ENCODE data around the gene ZNF268. TPM values are rescaled to one million over a fixed set of nuclear protein-coding genes. Genes with fewer than 3 reads are reported as not detected.

Gene ZNF268
- polyA plus RNA-seq, 2 of the 4 experiments (the other 2 are of a cell fraction) = 12.5 to 21.5 TPM

- TF ChIP-seq, protein P1, sequence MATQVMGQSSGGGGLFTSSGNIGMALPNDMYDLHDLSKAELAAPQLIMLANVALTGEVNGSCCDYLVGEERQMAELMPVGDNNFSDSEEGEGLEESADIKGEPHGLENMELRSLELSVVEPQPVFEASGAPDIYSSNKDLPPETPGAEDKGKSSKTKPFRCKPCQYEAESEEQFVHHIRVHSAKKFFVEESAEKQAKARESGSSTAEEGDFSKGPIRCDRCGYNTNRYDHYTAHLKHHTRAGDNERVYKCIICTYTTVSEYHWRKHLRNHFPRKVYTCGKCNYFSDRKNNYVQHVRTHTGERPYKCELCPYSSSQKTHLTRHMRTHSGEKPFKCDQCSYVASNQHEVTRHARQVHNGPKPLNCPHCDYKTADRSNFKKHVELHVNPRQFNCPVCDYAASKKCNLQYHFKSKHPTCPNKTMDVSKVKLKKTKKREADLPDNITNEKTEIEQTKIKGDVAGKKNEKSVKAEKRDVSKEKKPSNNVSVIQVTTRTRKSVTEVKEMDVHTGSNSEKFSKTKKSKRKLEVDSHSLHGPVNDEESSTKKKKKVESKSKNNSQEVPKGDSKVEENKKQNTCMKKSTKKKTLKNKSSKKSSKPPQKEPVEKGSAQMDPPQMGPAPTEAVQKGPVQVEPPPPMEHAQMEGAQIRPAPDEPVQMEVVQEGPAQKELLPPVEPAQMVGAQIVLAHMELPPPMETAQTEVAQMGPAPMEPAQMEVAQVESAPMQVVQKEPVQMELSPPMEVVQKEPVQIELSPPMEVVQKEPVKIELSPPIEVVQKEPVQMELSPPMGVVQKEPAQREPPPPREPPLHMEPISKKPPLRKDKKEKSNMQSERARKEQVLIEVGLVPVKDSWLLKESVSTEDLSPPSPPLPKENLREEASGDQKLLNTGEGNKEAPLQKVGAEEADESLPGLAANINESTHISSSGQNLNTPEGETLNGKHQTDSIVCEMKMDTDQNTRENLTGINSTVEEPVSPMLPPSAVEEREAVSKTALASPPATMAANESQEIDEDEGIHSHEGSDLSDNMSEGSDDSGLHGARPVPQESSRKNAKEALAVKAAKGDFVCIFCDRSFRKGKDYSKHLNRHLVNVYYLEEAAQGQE (IDR thresholded peaks at IDR 0.05) = no peak
- no peak for TF ChIP-seq E2F6 (IDR thresholded peaks at IDR 0.05; ENCODE audit: borderline replicate concordance, low read depth)
- TF ChIP-seq, protein P2, sequence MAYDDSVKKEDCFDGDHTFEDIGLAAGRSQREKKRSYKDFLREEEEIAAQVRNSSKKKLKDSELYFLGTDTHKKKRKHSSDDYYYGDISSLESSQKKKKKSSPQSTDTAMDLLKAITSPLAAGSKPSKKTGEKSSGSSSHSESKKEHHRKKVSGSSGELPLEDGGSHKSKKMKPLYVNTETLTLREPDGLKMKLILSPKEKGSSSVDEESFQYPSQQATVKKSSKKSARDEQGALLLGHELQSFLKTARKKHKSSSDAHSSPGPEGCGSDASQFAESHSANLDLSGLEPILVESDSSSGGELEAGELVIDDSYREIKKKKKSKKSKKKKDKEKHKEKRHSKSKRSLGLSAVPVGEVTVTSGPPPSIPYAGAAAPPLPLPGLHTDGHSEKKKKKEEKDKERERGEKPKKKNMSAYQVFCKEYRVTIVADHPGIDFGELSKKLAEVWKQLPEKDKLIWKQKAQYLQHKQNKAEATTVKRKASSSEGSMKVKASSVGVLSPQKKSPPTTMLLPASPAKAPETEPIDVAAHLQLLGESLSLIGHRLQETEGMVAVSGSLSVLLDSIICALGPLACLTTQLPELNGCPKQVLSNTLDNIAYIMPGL (CRISPR knock-in tag; IDR thresholded peaks at IDR 0.05; ENCODE audit: borderline replicate concordance) = no peak
- no peak for TF ChIP-seq CHD4 (IDR thresholded peaks at IDR 0.05; ENCODE audit: borderline replicate concordance)
- TF ChIP-seq HES2 (IDR thresholded peaks at IDR 0.05) = no peak
- TF ChIP-seq JUN (IDR thresholded peaks at IDR 0.05) = no peak
- no peak for TF ChIP-seq RCOR1 (IDR thresholded peaks at IDR 0.05; ENCODE audit: low read depth, low read length)
- no peak for TF ChIP-seq HOXB5 (CRISPR knock-in tag; IDR thresholded peaks at IDR 0.05)
Observed at GRCh38 chr12:133233006-133233405, 51.7 kb downstream of the ZNF268 start (continued).

- no peak overlapping the region for H3K4me2 ChIP-seq
- CTCF ChIA-PET = no interaction called here
- no peak for FAIRE-seq
- H3K27ac ChIP-seq = no peak overlapping the region
- TF ChIP-seq KDM1A (IDR thresholded peaks at IDR 0.05; ENCODE audit: low read depth) (no peak), TFCP2L1 (CRISPR knock-in tag; IDR thresholded peaks at IDR 0.05) (no peak), ESRRA (IDR thresholded peaks at IDR 0.05; ENCODE audit: borderline replicate concordance, low read length) (no peak), HEYL (CRISPR knock-in tag; IDR thresholded peaks at IDR 0.05) (no peak), MAFK (IDR thresholded peaks at IDR 0.05; ENCODE audit: partially characterized antibody) (no peak), NFE2L2 (conservative IDR thresholded peaks at IDR 0.05; ENCODE audit: low read length) (no peak), EHF (CRISPR knock-in tag; IDR thresholded peaks at IDR 0.05) (no peak), CHD4 (IDR thresholded peaks at IDR 0.05; ENCODE audit: borderline replicate concordance) (no peak), TP53 (CRISPR knock-in tag; IDR thresholded peaks at IDR 0.05) (no peak), RARB (CRISPR knock-in tag; IDR thresholded peaks at IDR 0.05) (no peak), CBX2 (IDR thresholded peaks at IDR 0.05; ENCODE audit: borderline replicate concordance, low read depth) (no peak), BHLHE40 (IDR thresholded peaks at IDR 0.05; ENCODE audit: low read depth, low read length) (no peak), FOSL2 (IDR thresholded peaks at IDR 0.05) (no peak), FOSL2 (CRISPR knock-in tag; IDR thresholded peaks at IDR 0.05) (no peak)
- TF ChIP-seq, protein P3, sequence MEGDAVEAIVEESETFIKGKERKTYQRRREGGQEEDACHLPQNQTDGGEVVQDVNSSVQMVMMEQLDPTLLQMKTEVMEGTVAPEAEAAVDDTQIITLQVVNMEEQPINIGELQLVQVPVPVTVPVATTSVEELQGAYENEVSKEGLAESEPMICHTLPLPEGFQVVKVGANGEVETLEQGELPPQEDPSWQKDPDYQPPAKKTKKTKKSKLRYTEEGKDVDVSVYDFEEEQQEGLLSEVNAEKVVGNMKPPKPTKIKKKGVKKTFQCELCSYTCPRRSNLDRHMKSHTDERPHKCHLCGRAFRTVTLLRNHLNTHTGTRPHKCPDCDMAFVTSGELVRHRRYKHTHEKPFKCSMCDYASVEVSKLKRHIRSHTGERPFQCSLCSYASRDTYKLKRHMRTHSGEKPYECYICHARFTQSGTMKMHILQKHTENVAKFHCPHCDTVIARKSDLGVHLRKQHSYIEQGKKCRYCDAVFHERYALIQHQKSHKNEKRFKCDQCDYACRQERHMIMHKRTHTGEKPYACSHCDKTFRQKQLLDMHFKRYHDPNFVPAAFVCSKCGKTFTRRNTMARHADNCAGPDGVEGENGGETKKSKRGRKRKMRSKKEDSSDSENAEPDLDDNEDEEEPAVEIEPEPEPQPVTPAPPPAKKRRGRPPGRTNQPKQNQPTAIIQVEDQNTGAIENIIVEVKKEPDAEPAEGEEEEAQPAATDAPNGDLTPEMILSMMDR (IDR thresholded peaks at IDR 0.05) = no peak
- H3K4me1 ChIP-seq = no peaks in the 10 kb centered on the region
- ATAC-seq = no peak; a peak in 2 of 6 replicates
- no peak for DNase-seq (ENCODE audit: low read depth in 1 of 2, low spot score in 1 of 2)
- POLR2A ChIA-PET = no interaction called here
- peaks cover 63% of the 10 kb centered on the region for H3K9me3 ChIP-seq
- no peak overlapping the region for H3K4me3 ChIP-seq
- WGBS (ENCODE audit: missing lambda C conversion rate) = 29% methylated on average over 8 of the region's 18 CpGs
Observed at GRCh38 chr12:133233993-133234564, 52.8 kb downstream of the ZNF268 start.
